ENCODE results near the gene CCDC88C. TPM values are rescaled to one million over a fixed set of nuclear protein-coding genes. Genes with fewer than 3 reads are reported as not detected.
"Not testable (repeated sequence)": the region's sequence is repeated elsewhere in the genome, so short reads cannot be mapped to it uniquely, and the experiment has no call there.

CCDC88C gene
- total RNA-seq, 1 experiment from 2014 or later, result 33.2 TPM

- Mint-ChIP-seq H3K27ac (ENCODE audit: unreplicated experiment) (no peak overlapping the region), H3K4me1 (ENCODE audit: low read depth, unreplicated experiment) (no peaks in the 10 kb centered on the region), H3K9me3 (ENCODE audit: low read depth, unreplicated experiment) (no peaks in the 10 kb centered on the region), H3K27me3 (ENCODE audit: unreplicated experiment) (peaks cover 9% of the 10 kb centered on the region), H3K36me3 (ENCODE audit: insufficient read depth, unreplicated experiment) (no peaks in the 10 kb centered on the region), H3K4me3 (ENCODE audit: low read depth, unreplicated experiment) (no peak overlapping the region)
- TF ChIP-seq, protein P1, sequence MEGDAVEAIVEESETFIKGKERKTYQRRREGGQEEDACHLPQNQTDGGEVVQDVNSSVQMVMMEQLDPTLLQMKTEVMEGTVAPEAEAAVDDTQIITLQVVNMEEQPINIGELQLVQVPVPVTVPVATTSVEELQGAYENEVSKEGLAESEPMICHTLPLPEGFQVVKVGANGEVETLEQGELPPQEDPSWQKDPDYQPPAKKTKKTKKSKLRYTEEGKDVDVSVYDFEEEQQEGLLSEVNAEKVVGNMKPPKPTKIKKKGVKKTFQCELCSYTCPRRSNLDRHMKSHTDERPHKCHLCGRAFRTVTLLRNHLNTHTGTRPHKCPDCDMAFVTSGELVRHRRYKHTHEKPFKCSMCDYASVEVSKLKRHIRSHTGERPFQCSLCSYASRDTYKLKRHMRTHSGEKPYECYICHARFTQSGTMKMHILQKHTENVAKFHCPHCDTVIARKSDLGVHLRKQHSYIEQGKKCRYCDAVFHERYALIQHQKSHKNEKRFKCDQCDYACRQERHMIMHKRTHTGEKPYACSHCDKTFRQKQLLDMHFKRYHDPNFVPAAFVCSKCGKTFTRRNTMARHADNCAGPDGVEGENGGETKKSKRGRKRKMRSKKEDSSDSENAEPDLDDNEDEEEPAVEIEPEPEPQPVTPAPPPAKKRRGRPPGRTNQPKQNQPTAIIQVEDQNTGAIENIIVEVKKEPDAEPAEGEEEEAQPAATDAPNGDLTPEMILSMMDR (IDR thresholded peaks at IDR 0.05; ENCODE audit: unreplicated experiment), result no peak
- no peak for DNase-seq
- intact Hi-C loops (cut with micrococcal nuclease; ENCODE audit: unreplicated experiment), result no loop called here
- no TSS peak for BruUV-seq (replicated peaks)
- CTCF ChIA-PET, result interaction anchor here (0.6 kb wide), 1 partner anchor 20 kb away, joined by 3 read pairs; no protein-coding TSS in a partner anchor
Measured at GRCh38 chr14:91270188-91270587, 147.4 kb downstream of the CCDC88C start.

GRCh38 chr14:91269076-91269991 lies 148.3 kb downstream of the CCDC88C start:
- TF ChIP-seq, protein P1 (IDR thresholded peaks at IDR 0.05; ENCODE audit: unreplicated experiment), result no peak
- peaks cover 16% of the 10 kb centered on the region for H3K27me3 Mint-ChIP-seq (ENCODE audit: unreplicated experiment)
- no peak for DNase-seq
- no peak overlapping the region for H3K4me3 Mint-ChIP-seq (ENCODE audit: low read depth, unreplicated experiment)
- H3K9me3 Mint-ChIP-seq (ENCODE audit: low read depth, unreplicated experiment), result no peaks in the 10 kb centered on the region
- CTCF ChIA-PET, result no interaction called here
- intact Hi-C loops (cut with micrococcal nuclease; ENCODE audit: unreplicated experiment), result no loop called here
- H3K27ac Mint-ChIP-seq (ENCODE audit: unreplicated experiment), result no peak overlapping the region
- no TSS peak for BruUV-seq (replicated peaks)
- H3K36me3 Mint-ChIP-seq (ENCODE audit: insufficient read depth, unreplicated experiment), result no peaks in the 10 kb centered on the region
- H3K4me1 Mint-ChIP-seq (ENCODE audit: low read depth, unreplicated experiment), result no peaks in the 10 kb centered on the region

- H3K4me3 Mint-ChIP-seq (ENCODE audit: low read depth, unreplicated experiment), result no peak overlapping the region
- peaks cover 29% of the 10 kb centered on the region for H3K27me3 Mint-ChIP-seq (ENCODE audit: unreplicated experiment)
- no peak for DNase-seq
- no peaks in the 10 kb centered on the region for H3K36me3 Mint-ChIP-seq (ENCODE audit: insufficient read depth, unreplicated experiment)
- no TSS peak for BruUV-seq (replicated peaks)
- TF ChIP-seq, protein P1 (IDR thresholded peaks at IDR 0.05; ENCODE audit: unreplicated experiment), result no peak
- no peak overlapping the region for H3K27ac Mint-ChIP-seq (ENCODE audit: unreplicated experiment)
- peaks cover 10% of the 10 kb centered on the region for H3K4me1 Mint-ChIP-seq (ENCODE audit: low read depth, unreplicated experiment)
- intact Hi-C loops (cut with micrococcal nuclease; ENCODE audit: unreplicated experiment), result no loop called here
- CTCF ChIA-PET, result no interaction called here
- H3K9me3 Mint-ChIP-seq (ENCODE audit: low read depth, unreplicated experiment), result no peaks in the 10 kb centered on the region
Measured at GRCh38 chr14:91267965-91268437, 149.6 kb downstream of the CCDC88C start.

DNA sequence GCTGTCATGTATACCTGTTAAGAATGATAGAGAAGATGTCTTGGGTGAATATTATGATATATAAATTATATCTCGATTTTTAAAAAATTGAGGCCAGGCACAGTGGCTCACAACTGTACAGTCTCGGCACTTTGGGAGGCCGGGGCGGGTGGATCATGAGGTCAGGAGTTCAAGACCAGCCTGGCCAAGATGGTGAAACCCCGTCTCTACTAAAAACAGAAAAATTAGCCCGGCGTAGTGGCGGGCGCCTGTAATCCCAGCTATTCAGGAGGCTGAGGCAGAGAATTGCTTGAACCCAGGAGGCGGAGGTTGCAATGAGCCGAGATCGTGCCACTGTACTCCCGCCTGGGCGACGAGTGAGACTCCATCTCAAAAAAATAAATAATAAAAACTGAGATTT lies 151.3 kb downstream of the CCDC88C start:
- H3K9me3 Mint-ChIP-seq (ENCODE audit: low read depth, unreplicated experiment); H3K27ac Mint-ChIP-seq (ENCODE audit: unreplicated experiment); H3K4me3 Mint-ChIP-seq (ENCODE audit: low read depth, unreplicated experiment); BruUV-seq (replicated peaks); CTCF ChIA-PET; H3K36me3 Mint-ChIP-seq (ENCODE audit: insufficient read depth, unreplicated experiment); intact Hi-C loops (cut with micrococcal nuclease; ENCODE audit: unreplicated experiment); DNase-seq: not testable (repeated sequence)
- Mint-ChIP-seq H3K27me3 (ENCODE audit: unreplicated experiment) (peaks cover 32% of the 10 kb centered on the region), H3K4me1 (ENCODE audit: low read depth, unreplicated experiment) (peaks cover 10% of the 10 kb centered on the region)

DNA sequence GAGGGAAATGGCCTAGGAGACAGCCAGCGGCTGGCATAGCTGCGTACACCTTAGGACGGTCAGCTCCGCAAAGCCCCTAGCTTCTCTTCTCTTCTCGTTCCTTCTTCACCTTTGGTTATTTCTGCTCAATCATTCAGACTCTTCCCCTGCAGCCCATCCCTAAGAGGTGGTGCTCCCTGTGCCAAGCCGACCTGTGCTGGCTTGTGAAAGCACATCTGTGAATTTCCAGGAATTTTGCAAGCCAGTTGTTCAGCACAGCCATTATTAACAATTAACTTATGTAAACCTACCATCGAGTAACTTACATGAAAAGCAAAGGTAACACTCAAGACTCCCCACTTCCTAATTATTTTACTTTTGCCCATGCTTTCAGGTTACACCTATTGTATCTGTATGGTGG lies 152.2 kb downstream of the CCDC88C start:
- TF ChIP-seq, protein P1 (IDR thresholded peaks at IDR 0.05; ENCODE audit: unreplicated experiment), result no peak
- no TSS peak for BruUV-seq (replicated peaks)
- H3K27ac Mint-ChIP-seq (ENCODE audit: unreplicated experiment), result no peak overlapping the region
- CTCF ChIA-PET, result no interaction called here
- no peak for DNase-seq
- no peaks in the 10 kb centered on the region for H3K9me3 Mint-ChIP-seq (ENCODE audit: low read depth, unreplicated experiment)
- no peaks in the 10 kb centered on the region for H3K36me3 Mint-ChIP-seq (ENCODE audit: insufficient read depth, unreplicated experiment)
- peaks cover 10% of the 10 kb centered on the region for H3K4me1 Mint-ChIP-seq (ENCODE audit: low read depth, unreplicated experiment)
- peak overlapping the region; percentile 0 for H3K4me3 Mint-ChIP-seq (ENCODE audit: low read depth, unreplicated experiment)
- intact Hi-C loops (cut with micrococcal nuclease; ENCODE audit: unreplicated experiment), result no loop called here
- peaks cover 32% of the 10 kb centered on the region for H3K27me3 Mint-ChIP-seq (ENCODE audit: unreplicated experiment)

All from Calu3 (cell line).